Ascending aorta (tissue), 2 donors: ENCODE data around the gene RCSD1. TPM values are rescaled to one million over a fixed set of nuclear protein-coding genes. Genes with fewer than 3 reads are reported as not detected.

Experiments used
- DNase-seq, 2 donors: peaks; one replicate each; pipeline ENCODE4 v3.0.0-alpha.2; 2019; ENCODE audit warnings: low spot score in 2 of 2
- H3K27ac ChIP-seq, 2 donors: fragments of 200-600 bp; sonication (generic); one replicate each; pipeline ENCODE4 v1.5.1; 2016 to 2017; ENCODE audit warnings: mild to moderate bottlenecking in 1 of 2
- H3K27me3 ChIP-seq: fragments of 200-600 bp; sonication (generic); one replicate; pipeline ENCODE4 v1.5.1; 2017
- H3K36me3 ChIP-seq, 2 donors: fragments of 200-600 bp; sonication (generic); one replicate each; pipeline ENCODE4 v1.5.1; 2016
- H3K4me1 ChIP-seq, 2 donors: fragments of 200-600 bp; sonication (generic); one replicate each; pipeline ENCODE4 v1.5.1; 2016 to 2017; ENCODE audit warnings: mild to moderate bottlenecking in 1 of 2
- H3K4me3 ChIP-seq, 2 donors: fragments of 200-600 bp; sonication (generic); one replicate each; pipeline ENCODE4 v1.5.1; 2016 to 2017; ENCODE audit warnings: mild to moderate bottlenecking in 1 of 2
- H3K9me3 ChIP-seq, 2 donors: fragments of 200-600 bp; sonication (generic); one replicate each; pipeline ENCODE4 v1.5.1; 2016
- CTCF ChIP-seq, 3 experiments: fragments of 200-600 bp in 2 of 3; fragments of 450-650 bp in 1 of 3; sonication (generic) in 2 of 3; IDR thresholded peaks; one replicate each; pipeline ENCODE4 v1.5.1; 2016 to 2019; ENCODE audit warnings: antibody characterized with exemption in 3 of 3, mild to moderate bottlenecking in 1 of 3, moderate library complexity in 1 of 3
- intact Hi-C: fragments of 100-400 bp; cut with DNase I; formaldehyde crosslinking; loops from one replicate; pipeline ENCODE4 v1.15.1; 2023
- total RNA-seq: library from RNA; depleted of rRNA; stranded (reverse); fragments of >200 nt; gene quantifications from one replicate; pipeline ENCODE4 v1.1.0, GENCODE V29; 2016

Gene RCSD1
- total RNA-seq, 1 donor from 2014 or later, result 36.8 TPM

- DNase-seq, result no peak
- Histone ChIP-seq H3K4me3 (no peak overlapping the region), H3K9me3 (no peaks in the 10 kb centered on the region), H3K27ac (no peak overlapping the region), H3K36me3 (no peaks in the 10 kb centered on the region), H3K4me1 (peaks cover 7 to 19% of the 10 kb centered on the region in 2 donors), H3K27me3 (no peaks in the 10 kb centered on the region)
- no peak for TF ChIP-seq CTCF (IDR thresholded peaks at IDR 0.05)
- intact Hi-C loops, result loop anchor here (10.0 kb wide), 1 partner anchor 227 kb away; no protein-coding TSS in a partner anchor
Measured at GRCh38 chr1:167681451-167682098, 51.5 kb downstream of the RCSD1 start.

GRCh38 chr1:167683226-167683625, 53.2 kb downstream of the RCSD1 start:
- intact Hi-C loops, result loop anchor here (10.0 kb wide), 1 partner anchor 228 kb away; no protein-coding TSS in a partner anchor
- no peak overlapping the region for H3K4me3 ChIP-seq
- no peaks in the 10 kb centered on the region for H3K9me3 ChIP-seq
- no peaks in the 10 kb centered on the region for H3K36me3 ChIP-seq
- H3K27ac ChIP-seq, result peak overlapping the region; percentile 20 to 79
- no peak for TF ChIP-seq CTCF (IDR thresholded peaks at IDR 0.05)
- no peaks in the 10 kb centered on the region for H3K27me3 ChIP-seq
- H3K4me1 ChIP-seq, result peaks cover 7 to 19% of the 10 kb centered on the region in 2 donors
- no peak for DNase-seq

GRCh38 chr1:167683641-167684502, 53.8 kb downstream of the RCSD1 start:
- H3K27me3 ChIP-seq, result no peaks in the 10 kb centered on the region
- TF ChIP-seq CTCF (IDR thresholded peaks at IDR 0.05), result no peak
- H3K4me3 ChIP-seq, result peak overlapping the region in 1 of 2 donors; percentile 6
- H3K27ac ChIP-seq, result peak overlapping the region; percentile 43 to 79
- H3K36me3 ChIP-seq, result no peaks in the 10 kb centered on the region
- intact Hi-C loops, result loop anchor here (10.0 kb wide), 1 partner anchor 229 kb away; no protein-coding TSS in a partner anchor
- H3K9me3 ChIP-seq, result no peaks in the 10 kb centered on the region
- no peak for DNase-seq
- peaks cover 7 to 19% of the 10 kb centered on the region in 2 donors for H3K4me1 ChIP-seq

- no peak for TF ChIP-seq CTCF (IDR thresholded peaks at IDR 0.05)
- peaks cover 7 to 18% of the 10 kb centered on the region in 2 donors for H3K4me1 ChIP-seq
- intact Hi-C loops, result loop anchor here (5.0 to 10.0 kb wide), 3 partner anchors 129 to 619 kb away; no protein-coding TSS in a partner anchor
- DNase-seq, result no peak
- H3K36me3 ChIP-seq, result no peaks in the 10 kb centered on the region
- no peaks in the 10 kb centered on the region for H3K9me3 ChIP-seq
- H3K27me3 ChIP-seq, result no peaks in the 10 kb centered on the region
- no peak overlapping the region for H3K4me3 ChIP-seq
- H3K27ac ChIP-seq, result peak overlapping the region; percentile 22 to 39
Measured at GRCh38 chr1:167685844-167686243, 55.8 kb downstream of the RCSD1 start.

- Histone ChIP-seq H3K4me1 (peaks cover 7 to 12% of the 10 kb centered on the region in 2 donors), H3K27ac (no peak overlapping the region), H3K27me3 (no peaks in the 10 kb centered on the region), H3K9me3 (no peaks in the 10 kb centered on the region), H3K4me3 (no peak overlapping the region), H3K36me3 (no peaks in the 10 kb centered on the region)
- DNase-seq, result peak in 1 of 2 donors; percentile 91
- TF ChIP-seq CTCF (IDR thresholded peaks at IDR 0.05), result peak; percentile 80 to 94 (median 94)
- intact Hi-C loops, result loop anchor here (1.0 to 10.0 kb wide), 4 partner anchors 88 to 621 kb away; no protein-coding TSS in a partner anchor
Measured at GRCh38 chr1:167687919-167688519, 58.0 kb downstream of the RCSD1 start.
